Measurements from ENCODE around the gene KLK3.

DNA sequence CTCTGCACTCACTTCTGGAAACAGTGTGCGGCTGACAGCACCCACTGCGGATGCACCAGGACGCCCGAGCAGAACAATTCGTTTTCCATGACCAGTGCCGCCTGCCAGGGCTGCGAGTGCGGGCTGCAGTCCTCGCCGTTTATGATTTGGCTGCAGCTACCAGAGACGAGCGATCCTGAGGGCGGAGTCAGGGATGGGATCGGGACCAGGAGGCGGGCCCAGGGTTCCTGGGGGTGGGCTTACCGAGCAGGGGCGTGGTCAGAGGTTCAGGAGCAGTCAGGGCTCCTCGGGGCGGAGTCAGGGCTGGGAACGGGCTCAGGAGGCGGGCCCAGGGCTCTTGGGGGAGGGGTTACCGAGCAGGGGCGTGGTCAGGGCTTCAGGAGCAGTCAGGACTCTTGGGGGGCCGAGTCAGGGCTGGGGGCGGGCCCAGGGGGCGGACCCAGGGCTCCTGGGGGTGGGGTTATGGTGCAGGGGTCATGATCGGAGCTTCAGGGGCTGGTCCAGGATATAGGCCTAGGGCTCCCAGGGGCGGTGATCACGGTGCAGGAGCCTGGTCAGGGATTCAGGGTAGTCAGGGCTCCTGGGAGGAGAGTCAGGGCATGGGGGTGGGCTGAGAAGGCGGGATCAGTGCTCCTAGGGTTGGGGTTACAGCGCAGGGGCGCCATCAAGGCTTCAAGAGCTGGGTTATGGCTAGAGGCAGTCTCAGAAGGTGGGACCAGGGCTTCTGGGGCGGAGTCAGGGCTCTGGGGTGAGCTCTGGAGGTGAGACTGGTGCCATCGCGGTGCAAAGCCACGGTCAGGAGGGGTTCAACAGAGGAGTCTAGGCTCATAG is 54.7 kb downstream of the KLK3 start:
- TF ChIP-seq, protein P1, sequence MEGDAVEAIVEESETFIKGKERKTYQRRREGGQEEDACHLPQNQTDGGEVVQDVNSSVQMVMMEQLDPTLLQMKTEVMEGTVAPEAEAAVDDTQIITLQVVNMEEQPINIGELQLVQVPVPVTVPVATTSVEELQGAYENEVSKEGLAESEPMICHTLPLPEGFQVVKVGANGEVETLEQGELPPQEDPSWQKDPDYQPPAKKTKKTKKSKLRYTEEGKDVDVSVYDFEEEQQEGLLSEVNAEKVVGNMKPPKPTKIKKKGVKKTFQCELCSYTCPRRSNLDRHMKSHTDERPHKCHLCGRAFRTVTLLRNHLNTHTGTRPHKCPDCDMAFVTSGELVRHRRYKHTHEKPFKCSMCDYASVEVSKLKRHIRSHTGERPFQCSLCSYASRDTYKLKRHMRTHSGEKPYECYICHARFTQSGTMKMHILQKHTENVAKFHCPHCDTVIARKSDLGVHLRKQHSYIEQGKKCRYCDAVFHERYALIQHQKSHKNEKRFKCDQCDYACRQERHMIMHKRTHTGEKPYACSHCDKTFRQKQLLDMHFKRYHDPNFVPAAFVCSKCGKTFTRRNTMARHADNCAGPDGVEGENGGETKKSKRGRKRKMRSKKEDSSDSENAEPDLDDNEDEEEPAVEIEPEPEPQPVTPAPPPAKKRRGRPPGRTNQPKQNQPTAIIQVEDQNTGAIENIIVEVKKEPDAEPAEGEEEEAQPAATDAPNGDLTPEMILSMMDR (IDR thresholded peaks at IDR 0.05; ENCODE audit: low read length), result no peak
- no peak for TF ChIP-seq EZH2 (optimal IDR thresholded peaks at IDR 0.05; ENCODE audit: low read depth, low read length)
